HepG2 (cell line): ENCODE data around the gene MAGEA4. TPM values are rescaled to one million over a fixed set of nuclear protein-coding genes. Genes with fewer than 3 reads are reported as not detected.

ENCODE experiments used
- ATAC-seq: fragments of 200-7000 bp; cut with Tn5 transposase; 3 replicates; pipeline ENCODE4 v1.9.1; 2020; ENCODE audit warnings: mild to moderate bottlenecking, moderate library complexity
- BruUV-seq: library from RNA; stranded (reverse); fragments of 400-500 nt; replicated peaks from 2 replicates; lab custom pipeline; 2021; lab: Mats Ljungman, UMichigan
- CTCF ChIA-PET: fragments of 300-600 bp; formaldehyde crosslinking; extraction: SDS; loops from one replicate; lab custom pipeline; 2021; ENCODE audit warnings: low total read pairs, inconsistent platforms, low intra/inter-chr PET ratio; lab: Yijun Ruan, JAX
- POLR2A ChIA-PET: fragments of 350-600 bp; sonication (Branson Sonifier 250); formaldehyde crosslinking; loops from one replicate; lab custom pipeline; 2020; ENCODE audit warnings: antibody characterized with exemption, inconsistent platforms; lab: Yijun Ruan, JAX
- DNase-seq: peaks from one replicate; pipeline ENCODE4 v3.0.0-alpha.2; 2015; ENCODE audit warnings: low spot score
- FAIRE-seq: peaks from 3 replicates; lab custom pipeline; 2011; peaks lifted over from hg19 to GRCh38; lab: Jason Lieb, UNC
- H2AFZ ChIP-seq: one replicate; pipeline ENCODE4 v1.6.1; 2011; ENCODE audit warnings: low read length, inconsistent platforms
- H3K27ac ChIP-seq: fragments of 300-600 bp; 3 replicates; pipeline ENCODE4 v1.8.0; 2011; ENCODE audit warnings: mixed run types, mild to moderate bottlenecking, mixed read lengths, low read length, inconsistent platforms; ENCODE audit not compliant: insufficient read depth; ENCODE audit errors: extremely low read length
- H3K27me3 ChIP-seq, 2 experiments: fragments of 200-600 bp in 1 of 2; 2 replicates in 1 of 2; 3 replicates in 1 of 2; pipeline versions ENCODE4 v1.6.0 to v1.8.0; 2011; ENCODE audit warnings: low read length in 2 of 2, mild to moderate bottlenecking in 2 of 2, moderate library complexity in 2 of 2, inconsistent platforms in 1 of 2; ENCODE audit not compliant: insufficient read depth in 2 of 2, control insufficient read depth in 1 of 2
- H3K36me3 ChIP-seq, 2 experiments: fragments of 200-600 bp in 1 of 2; replicated peaks in 1 of 2; 2 replicates in 1 of 2; 3 replicates in 1 of 2; pipeline versions ENCODE4 v1.5.1 to v1.8.0; 2011; ENCODE audit warnings: low read length in 2 of 2, inconsistent platforms in 1 of 2; ENCODE audit not compliant: insufficient read depth in 2 of 2, control insufficient read depth in 1 of 2
- H3K4me1 ChIP-seq: 2 replicates; pipeline ENCODE4 v1.5.1; 2012; ENCODE audit warnings: low read length, inconsistent platforms; ENCODE audit not compliant: insufficient read depth
- H3K4me2 ChIP-seq: 2 replicates; pipeline ENCODE4 v1.6.0; 2011; ENCODE audit warnings: low read depth, low read length, inconsistent platforms
- H3K4me3 ChIP-seq, 3 experiments: fragments of 200-600 bp in 1 of 3; sonication (generic), shearing (Covaris generic) in 1 of 3; replicated peaks in 1 of 3; 2 replicates each; pipeline ENCODE4 v1.5.1; 2011 to 2016; ENCODE audit warnings: low read length in 3 of 3, inconsistent platforms in 2 of 3, low read depth in 2 of 3, mild to moderate bottlenecking in 2 of 3, control low read depth in 1 of 3, mixed read lengths in 1 of 3; ENCODE audit not compliant: insufficient read depth in 1 of 3
- H3K79me2 ChIP-seq: one replicate; pipeline ENCODE4 v1.6.1; 2011; ENCODE audit warnings: low read length, inconsistent platforms; ENCODE audit not compliant: insufficient read depth
- H3K9ac ChIP-seq: 2 replicates; pipeline ENCODE4 v1.6.0; 2011; ENCODE audit warnings: mild to moderate bottlenecking, low read depth, low read length, inconsistent platforms; ENCODE audit not compliant: insufficient read depth
- H3K9me3 ChIP-seq: 2 replicates; pipeline ENCODE4 v1.5.1; 2012; ENCODE audit warnings: mild to moderate bottlenecking, low read length
- H4K20me1 ChIP-seq: 2 replicates; pipeline ENCODE4 v1.6.0; 2011; ENCODE audit warnings: inconsistent platforms, mild to moderate bottlenecking, low read length, moderate library complexity; ENCODE audit not compliant: insufficient read depth
- RBM39 ChIP-seq: fragments of 200-400 bp; formaldehyde crosslinking; IDR thresholded peaks from one replicate; pipeline ENCODE4 v1.6.1; 2018; ENCODE audit warnings: antibody characterized with exemption, mild to moderate bottlenecking, low read depth, low read length; ENCODE audit not compliant: poor library complexity, severe bottlenecking
- SAP130 ChIP-seq: IDR thresholded peaks from 2 replicates; pipeline ENCODE4 v1.6.1; 2016; ENCODE audit warnings: low read depth
- ZFP90 ChIP-seq: sonication (generic); formaldehyde crosslinking; IDR thresholded peaks from 2 replicates; pipeline ENCODE4 v1.8.0; 2022; ENCODE audit warnings: missing genetic modification reagents, mild to moderate bottlenecking, inconsistent platforms, borderline replicate concordance
- ZNF543 ChIP-seq: sonication (generic); formaldehyde crosslinking; IDR thresholded peaks from 2 replicates; pipeline ENCODE4 v1.4.0; 2020; ENCODE audit warnings: mild to moderate bottlenecking, missing genetic modification reagents
- WGBS: methylation state at CpG from one replicate; pipeline ENCODE4 v1.1.6; 2017; ENCODE audit warnings: low lambda C conversion rate; 5-methylcytosine and 5-hydroxymethylcytosine counted together
- in situ Hi-C: cut with HindIII; loops from 2 replicates; pipeline ENCODE4 v1.10.0; 2017; ENCODE audit warnings: low pct_unique_long_range_greater_than_20kb; ENCODE audit not compliant: extremely low pct_ligation_motif_present
- intact Hi-C: fragments of 100-400 bp; cut with micrococcal nuclease; formaldehyde crosslinking; loops from one replicate; pipeline ENCODE4 v1.10.0; 2022; ENCODE audit not compliant: unreplicated experiment
- microRNA counts: library from miRNA; unstranded; fragments of <30 nt; microRNA quantifications from one replicate; lab custom pipeline; 2015
- microRNA-seq: library from miRNA; unstranded; fragments of <30 nt; microRNA quantifications from one replicate; pipeline ENCODE4, GENCODE V29; 2020
- polyA plus RNA-seq, 8 experiments: library from polyadenylated mRNA; depleted of rRNA in 3 of 8; stranded (reverse) in 7 of 8; unstranded in 1 of 8; fragments of >200 nt; fragmentation: Illumina TruSeq in 4 of 8; extraction: Trizol in 4 of 8; gene quantifications; 2 replicates each; pipeline versions ENCODE4 v1.2.1 to v1.2.3, GENCODE V29; 2011 to 2016; ENCODE audit warnings: low read depth in 4 of 8, missing spikeins in 1 of 8, mixed read lengths in 1 of 8; ENCODE audit not compliant: insufficient read depth in 1 of 8
- total RNA-seq, 5 experiments: library from RNA; depleted of rRNA; stranded (reverse); fragments of >200 nt; fragmentation: Illumina TruSeq; extraction: Trizol; gene quantifications; 2 replicates each; pipeline ENCODE4 v1.2.3, GENCODE V29; 2016; ENCODE audit warnings: low read depth in 1 of 5
- TF ChIP-seq, protein P1 (sequence below): sonication (generic); formaldehyde crosslinking; IDR thresholded peaks from 2 replicates; pipeline ENCODE4 v1.4.0; 2020; ENCODE audit warnings: missing genetic modification reagents

MAGEA4 gene
- total and polyA plus RNA-seq, 2 of the 13 experiments (the other 11 are each of a cell fraction or from before 2014, with no cell fraction given), result not detected

DNA sequence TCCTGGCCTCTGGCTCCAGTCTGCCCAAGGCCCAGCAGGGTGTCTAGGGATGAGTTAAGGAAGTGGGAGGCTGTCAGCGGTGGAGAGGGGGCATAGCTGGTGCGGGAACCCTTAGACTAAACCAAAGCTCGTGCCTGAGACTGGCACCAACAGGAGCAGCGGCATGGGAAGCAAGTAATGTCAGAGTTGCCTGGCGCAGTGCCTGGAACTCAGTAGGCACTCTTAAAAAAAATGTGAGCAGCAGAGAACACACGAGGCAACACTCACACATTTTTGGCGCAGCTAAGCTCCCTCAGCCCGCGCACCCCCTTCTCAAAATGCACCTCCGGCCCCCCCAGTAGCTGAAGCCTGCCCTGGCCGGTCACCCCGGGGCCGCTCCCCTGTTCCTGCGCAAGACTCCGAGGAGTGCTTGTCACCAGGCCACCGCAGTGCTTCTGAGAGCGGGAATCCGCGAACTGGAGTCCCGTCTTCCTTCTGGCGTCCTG lies 61.2 kb downstream of the MAGEA4 start:
- peak overlapping the region; percentile 80 for H3K4me2 ChIP-seq
- H3K36me3 ChIP-seq, result peaks cover 5 to 13% of the 10 kb centered on the region in 2 experiments; a peak in 4 of 5 replicates
- no peak overlapping the region for H2AFZ ChIP-seq
- POLR2A ChIA-PET, result interaction anchor here (5.8 kb wide), 1 partner anchor 11 kb away, joined by 91 read pairs; no protein-coding TSS in a partner anchor
- peak overlapping the region; percentile 68 to 78 (median 77) for H3K4me3 ChIP-seq
- WGBS, result 0% methylated on average over 4 of the region's 21 CpGs
- no peak for DNase-seq
- intact Hi-C loops (loop anchor here (10.0 kb wide), 2 partner anchors 91 to 439 kb away; no protein-coding TSS in a partner anchor), in situ Hi-C loops (no loop called here)
- no peaks in the 10 kb centered on the region; a peak in 1 of 5 replicates for H3K27me3 ChIP-seq
- CTCF ChIA-PET, result no interaction called here
- peaks cover 13% of the 10 kb centered on the region; the same call in 1 of the 2 replicates for H4K20me1 ChIP-seq
- H3K9ac ChIP-seq, result peak overlapping the region; percentile 82
- FAIRE-seq, result no peak
- H3K79me2 ChIP-seq, result peaks cover 28% of the 10 kb centered on the region
- ATAC-seq, result peak; percentile 16
- no peaks in the 10 kb centered on the region for H3K9me3 ChIP-seq
- H3K4me1 ChIP-seq, result peaks cover 40% of the 10 kb centered on the region
- TF ChIP-seq, protein P1, sequence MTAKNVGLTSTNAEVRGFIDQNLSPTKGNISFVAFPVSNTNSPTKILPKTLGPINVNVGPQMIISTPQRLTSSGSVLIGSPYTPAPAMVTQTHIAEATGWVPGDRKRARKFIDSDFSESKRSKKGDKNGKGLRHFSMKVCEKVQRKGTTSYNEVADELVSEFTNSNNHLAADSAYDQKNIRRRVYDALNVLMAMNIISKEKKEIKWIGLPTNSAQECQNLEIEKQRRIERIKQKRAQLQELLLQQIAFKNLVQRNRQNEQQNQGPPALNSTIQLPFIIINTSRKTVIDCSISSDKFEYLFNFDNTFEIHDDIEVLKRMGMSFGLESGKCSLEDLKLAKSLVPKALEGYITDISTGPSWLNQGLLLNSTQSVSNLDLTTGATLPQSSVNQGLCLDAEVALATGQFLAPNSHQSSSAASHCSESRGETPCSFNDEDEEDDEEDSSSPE, result peak; percentile 11; the same call in 1 of the 2 replicates
- peak; percentile 50 for TF ChIP-seq RBM39
- 0 out of 2 replicates have a peak, but pooled peaks have one; percentile 2 for TF ChIP-seq ZNF543 (CRISPR knock-in tag)
- TF ChIP-seq ZFP90 (CRISPR knock-in tag), result no peak
- 0 out of 2 replicates have a peak, but pooled peaks have one; percentile 31 for TF ChIP-seq SAP130 (CRISPR knock-in tag)
- BruUV-seq, result no TSS peak
- peak overlapping the region; percentile 59 for H3K27ac ChIP-seq

MicroRNAs within 50 kb of the gene (microRNA counts, 767-probe panel; counts per million panel counts)
- microRNA hsa-miR-224-5p (lab: Ali Mortazavi, UCI) (not detected), microRNA hsa-miR-452-5p (lab: Ali Mortazavi, UCI) (not detected)

Small RNA genes within 50 kb of the gene (microRNA-seq; reads per million reads assigned to microRNA genes)
- gene MIR224 (1,794 reads per million, percentile 93 among the genes with 10 or more reads in this experiment), gene MIR452 (2,909 reads per million, percentile 95 among the genes with 10 or more reads in this experiment)

Other genes starting within 250 kb of the MAGEA4 start
- gene PRRG3, start 217.4 kb upstream of the MAGEA4 start, total RNA-seq (2016; rRNA removed; fragmentation: Illumina TruSeq; extraction: Trizol), result not detected in 2 replicates
- not detected in 2 replicates for gene PRRG3, start 217.4 kb upstream of the MAGEA4 start, polyA plus RNA-seq (2011; rRNA removed)
- not detected in 2 replicates for gene FATE1, start 196.9 kb upstream of the MAGEA4 start, total RNA-seq (2016; rRNA removed; fragmentation: Illumina TruSeq; extraction: Trizol)
- not detected in 2 replicates for gene FATE1, start 196.9 kb upstream of the MAGEA4 start, polyA plus RNA-seq (2011; rRNA removed)
- not detected in 2 replicates for gene CNGA2, start 178.1 kb upstream of the MAGEA4 start, total RNA-seq (2016; rRNA removed; fragmentation: Illumina TruSeq; extraction: Trizol)
- not detected in 2 replicates for gene CNGA2, start 178.1 kb upstream of the MAGEA4 start, polyA plus RNA-seq (2011; rRNA removed)
- gene GABRE, start 61.8 kb downstream of the MAGEA4 start, total RNA-seq (2016; rRNA removed; fragmentation: Illumina TruSeq; extraction: Trizol), result 2.6 and 12.2 TPM in 2 replicates
- gene GABRE, start 61.8 kb downstream of the MAGEA4 start, polyA plus RNA-seq (2011; rRNA removed), result 63.7 and 66.2 TPM in 2 replicates
- not detected in 2 replicates for gene MAGEA10, start 225.7 kb downstream of the MAGEA4 start, total RNA-seq (2016; rRNA removed; fragmentation: Illumina TruSeq; extraction: Trizol)
- gene MAGEA10, start 225.7 kb downstream of the MAGEA4 start, polyA plus RNA-seq (2011; rRNA removed), result not detected in 2 replicates